ENCODE measurements around the gene CD300A.
"Not testable (repeated sequence)": the region's sequence is repeated elsewhere in the genome, so short reads cannot be mapped to it uniquely, and the experiment has no call there.

CD300A gene

DNA sequence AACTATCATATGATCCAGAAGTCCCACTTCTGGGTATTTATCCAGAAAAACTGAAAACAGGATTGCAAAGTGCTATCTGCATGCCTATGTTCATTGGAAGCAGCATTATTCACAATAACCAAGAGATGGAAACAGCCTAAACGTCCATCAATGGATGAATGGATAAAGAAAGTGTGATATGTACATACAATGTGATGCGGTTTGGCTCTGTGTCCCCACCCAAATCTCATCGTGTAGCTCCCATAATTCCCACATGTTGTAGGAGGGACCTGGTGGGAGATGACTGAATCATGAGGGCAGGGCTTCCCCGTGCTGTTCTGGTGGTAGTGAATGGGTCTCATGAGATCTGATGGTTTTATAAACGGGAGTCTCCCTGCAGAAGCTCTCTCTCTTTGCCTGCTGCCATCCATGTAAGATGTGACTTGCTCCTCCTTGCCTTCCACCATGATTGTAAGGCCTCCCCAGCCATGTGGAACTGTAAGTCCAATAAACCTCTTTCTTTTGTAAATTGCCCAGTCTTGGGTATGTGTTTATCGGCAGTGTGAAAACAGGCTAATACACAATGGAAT lies 52.1 kb downstream of the CD300A start:
- not testable (repeated sequence) for DNase-seq (ENCODE audit: low read depth in 2 of 2)

DNA sequence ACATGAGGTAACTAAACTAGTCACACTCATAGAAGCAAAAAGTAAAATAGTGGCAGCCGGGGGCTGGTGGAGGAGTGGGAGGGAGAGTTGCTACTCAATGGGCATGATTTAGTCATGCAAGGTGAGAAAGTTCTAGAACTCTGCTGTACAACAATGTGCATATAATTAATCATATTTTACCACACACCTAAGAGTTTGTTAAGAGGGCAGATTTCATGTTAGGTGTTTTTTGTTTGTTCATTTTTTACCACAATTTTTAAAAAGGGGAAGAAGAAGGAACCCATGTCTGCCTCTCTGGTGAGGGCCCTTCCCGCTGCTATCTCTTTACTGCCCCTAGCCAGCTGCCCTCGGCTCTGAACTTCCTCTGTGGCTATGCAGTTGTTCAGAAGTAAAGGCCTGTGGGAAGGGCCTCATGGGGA lies 53.6 kb downstream of the CD300A start:
- no peak for DNase-seq (ENCODE audit: low read depth in 2 of 2)

DNA sequence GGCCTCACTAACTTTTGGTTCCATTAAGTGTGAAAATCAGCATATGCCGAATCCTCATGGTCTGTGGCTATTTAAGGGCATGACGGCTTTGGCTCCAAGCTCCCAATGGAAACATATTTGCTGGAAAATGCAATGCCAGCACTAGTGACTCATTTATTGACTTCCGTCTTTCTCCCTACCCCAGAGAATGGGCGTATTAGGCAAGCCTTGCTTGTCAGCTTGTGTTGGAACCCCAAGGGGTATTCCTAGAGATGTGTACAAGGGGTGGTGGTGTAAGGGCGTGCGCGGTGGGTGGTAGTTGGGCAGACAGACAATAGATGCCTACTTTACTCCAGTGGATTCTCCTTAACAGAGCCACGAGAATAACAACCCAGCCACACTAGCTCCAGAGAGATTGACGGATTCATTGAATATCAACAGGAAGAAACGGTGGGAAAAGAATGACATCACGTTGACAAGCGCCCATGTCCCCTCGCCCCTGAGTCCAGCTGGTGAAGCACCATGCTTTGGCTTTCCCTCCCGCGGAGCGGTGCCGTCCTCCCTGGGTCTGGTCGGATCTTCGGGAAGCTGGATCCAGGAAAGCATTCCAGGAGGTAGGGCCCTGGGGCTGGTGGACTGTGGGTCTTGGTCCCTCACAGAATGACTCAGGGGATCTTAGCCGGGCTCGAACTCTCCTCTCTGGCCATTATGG lies 54.5 kb downstream of the CD300A start:
- DNase-seq (ENCODE audit: low read depth in 2 of 2), result no peak

DNA sequence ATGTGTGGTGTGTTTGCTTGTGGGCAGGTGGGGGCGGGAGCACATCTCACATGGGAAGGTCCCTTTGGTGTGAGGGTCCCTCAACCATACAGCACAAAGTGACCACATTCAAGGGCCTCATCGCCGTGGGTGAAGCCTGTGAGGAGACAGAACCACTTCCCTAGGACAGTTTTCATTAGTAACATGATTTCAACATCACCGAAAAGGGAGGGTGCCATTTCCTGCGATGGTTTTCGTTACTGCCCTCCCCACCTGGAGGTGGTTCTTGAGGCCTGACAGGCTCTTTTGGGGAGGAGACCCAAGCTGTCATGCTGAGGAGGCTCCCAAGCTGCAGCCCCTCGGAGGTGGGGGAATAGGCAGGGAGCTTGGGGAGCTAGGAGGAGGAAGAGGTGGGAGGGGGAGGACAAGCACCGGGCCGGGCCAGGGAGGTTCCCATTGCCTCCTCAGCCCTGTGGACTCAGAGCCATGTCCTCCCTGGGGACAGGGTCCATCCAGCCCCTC lies 55.3 kb downstream of the CD300A start:
- no peak for DNase-seq (ENCODE audit: low read depth in 2 of 2)

DNA sequence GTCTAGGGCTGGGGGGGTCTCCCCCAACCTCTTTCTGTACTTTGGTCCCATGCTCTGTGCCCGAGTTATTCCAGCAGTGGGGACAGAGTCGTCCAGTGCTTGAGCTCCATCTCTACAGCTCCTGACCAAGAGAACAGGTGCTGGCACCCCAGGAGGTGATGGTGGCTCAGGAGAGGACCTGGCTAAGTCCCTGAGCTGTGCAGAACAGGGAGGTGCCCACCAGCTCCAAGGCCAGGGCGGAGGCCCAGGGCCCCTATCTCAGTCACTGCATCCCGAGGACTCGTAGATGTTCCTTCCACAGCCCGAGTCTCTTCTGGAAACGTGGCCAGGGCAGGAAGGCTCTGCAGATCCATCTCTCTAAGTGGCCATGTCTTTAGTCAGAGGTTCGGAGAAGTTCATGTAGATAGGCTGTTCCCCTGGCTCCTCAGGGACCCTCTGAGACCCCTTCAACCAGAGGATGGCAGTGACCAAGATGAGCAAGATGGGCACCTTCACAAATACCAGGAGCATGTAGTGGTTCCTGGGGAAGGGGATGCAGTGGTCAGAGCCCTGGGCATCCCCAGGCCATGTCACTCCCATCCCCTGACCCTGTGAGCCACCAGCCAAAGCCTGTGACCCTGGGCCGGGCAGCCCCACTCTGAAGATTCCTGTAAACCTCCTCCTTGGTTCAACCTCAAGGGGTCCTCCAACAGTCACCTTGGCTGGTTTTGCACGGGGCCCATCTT lies 56.1 kb downstream of the CD300A start:
- no peak for DNase-seq (ENCODE audit: low read depth in 2 of 2)

DNA sequence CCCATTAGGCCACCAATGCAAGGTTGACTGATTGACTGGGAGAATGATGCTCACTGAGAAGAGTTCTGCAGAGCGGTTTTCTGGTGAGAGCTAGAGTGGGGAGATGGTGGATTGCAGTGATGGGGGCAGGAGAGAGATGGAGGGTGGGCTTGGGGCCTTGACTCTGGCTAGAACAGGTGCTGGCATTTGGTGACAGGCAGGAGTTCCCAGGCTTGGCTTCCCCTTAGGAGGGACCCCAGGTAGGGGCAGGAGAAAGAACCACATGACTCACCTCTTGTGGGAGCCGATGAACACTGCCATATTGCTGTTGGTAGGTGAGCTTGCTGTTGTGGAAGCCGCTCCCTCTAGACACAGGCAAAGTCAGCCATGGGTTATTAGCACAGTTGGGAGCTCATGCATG lies 56.9 kb downstream of the CD300A start:
- no peak for DNase-seq (ENCODE audit: low read depth in 2 of 2)

DNA sequence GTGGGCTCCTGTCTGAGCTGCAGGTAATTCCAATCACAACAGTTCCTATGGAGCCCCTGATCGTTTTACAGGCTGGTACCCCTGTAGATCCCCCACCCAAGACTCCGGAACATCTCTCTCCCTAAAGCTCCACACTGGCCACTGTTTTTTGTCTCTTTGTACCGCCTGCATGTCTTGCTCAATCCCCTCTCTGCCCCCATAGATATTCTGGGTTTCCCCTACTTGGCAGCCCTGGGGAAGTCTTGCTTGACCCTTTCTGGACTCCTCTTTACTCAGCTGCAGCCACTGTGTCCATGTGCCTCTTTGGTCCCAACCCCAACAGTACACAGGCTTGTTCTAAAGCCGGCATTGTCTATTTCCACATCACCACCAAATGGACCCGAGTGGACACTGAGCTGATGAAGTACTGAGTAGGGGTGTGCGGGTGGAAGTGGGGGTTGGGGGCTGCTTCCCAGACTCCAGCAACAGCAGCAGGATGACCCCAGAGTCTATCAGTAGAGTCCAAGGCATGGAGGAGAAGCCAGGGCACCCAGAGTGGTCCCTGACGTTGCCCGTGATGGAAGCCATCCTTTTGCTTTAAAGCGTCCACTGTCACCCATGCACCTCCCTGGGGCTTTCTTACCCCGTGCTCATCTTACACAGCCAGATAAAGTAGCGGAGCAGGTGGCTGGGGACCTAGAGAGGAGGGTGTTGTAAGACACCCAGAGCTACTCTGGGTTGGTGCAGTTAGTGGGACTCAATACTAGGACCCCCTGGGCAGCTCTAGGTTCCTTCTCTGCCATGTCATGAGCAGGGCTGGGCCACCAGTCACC lies 58.4 kb downstream of the CD300A start:
- no peak for DNase-seq (ENCODE audit: low read depth in 2 of 2)

DNA sequence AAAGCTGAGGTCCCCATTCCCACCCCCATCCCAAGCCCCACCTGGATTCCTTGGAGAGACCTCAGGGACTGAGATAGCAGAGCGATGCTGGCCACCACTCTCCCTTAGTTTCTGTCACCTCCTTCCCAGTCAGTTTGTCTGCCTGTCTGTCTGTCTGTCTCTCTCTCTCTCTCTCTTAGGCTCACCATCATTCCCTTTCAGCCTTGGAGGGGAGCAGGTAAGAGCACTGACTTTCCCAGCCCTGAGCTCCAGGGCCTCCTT lies 59.0 kb downstream of the CD300A start:
- no peak for DNase-seq (ENCODE audit: low read depth in 2 of 2)

DNA sequence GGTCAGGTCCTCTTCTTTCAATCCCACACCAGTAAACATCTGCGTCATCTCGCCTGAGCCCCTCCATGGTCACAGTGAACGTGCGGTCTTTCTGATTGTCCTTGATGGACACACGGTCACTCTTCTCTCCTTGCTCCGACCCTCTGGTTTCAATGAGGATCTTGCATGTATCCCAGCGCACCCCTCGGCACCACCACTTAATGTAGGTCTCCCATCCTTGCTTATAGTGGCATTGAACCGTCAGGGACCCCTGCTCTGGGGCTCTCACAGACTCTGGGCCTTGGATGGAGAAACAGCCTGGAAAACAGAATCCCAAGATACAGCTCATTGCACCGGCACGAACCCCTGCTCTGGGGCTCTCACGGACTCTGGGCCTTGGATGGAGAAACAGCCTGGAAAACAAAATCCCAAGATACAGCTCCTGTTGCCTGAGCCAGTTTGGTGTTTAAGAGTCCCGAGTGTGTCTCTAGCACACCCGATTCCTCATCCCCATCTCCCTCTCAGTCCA lies 59.4 kb downstream of the CD300A start:
- no peak for DNase-seq (ENCODE audit: low read depth in 2 of 2)

DNA sequence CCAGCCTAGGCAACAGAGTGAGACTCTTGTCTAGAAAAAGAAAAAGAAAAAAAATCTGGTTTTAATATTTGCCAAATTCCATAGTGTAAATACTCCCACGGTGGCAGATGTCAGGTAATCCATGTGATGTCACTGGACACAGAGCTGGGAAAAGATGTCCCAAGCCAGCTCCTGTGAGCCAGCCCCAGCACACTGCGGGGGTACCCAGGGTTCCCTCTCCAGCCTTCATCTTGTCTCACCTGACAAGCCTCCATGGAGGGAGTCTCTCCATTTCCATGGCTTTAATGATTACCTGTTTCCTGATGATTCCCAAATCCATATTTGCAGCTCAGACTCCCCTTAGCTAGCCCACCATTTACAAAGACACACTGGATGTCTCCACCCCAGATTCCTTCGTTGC lies 60.2 kb downstream of the CD300A start:
- DNase-seq (ENCODE audit: low read depth in 2 of 2), result no peak

DNA sequence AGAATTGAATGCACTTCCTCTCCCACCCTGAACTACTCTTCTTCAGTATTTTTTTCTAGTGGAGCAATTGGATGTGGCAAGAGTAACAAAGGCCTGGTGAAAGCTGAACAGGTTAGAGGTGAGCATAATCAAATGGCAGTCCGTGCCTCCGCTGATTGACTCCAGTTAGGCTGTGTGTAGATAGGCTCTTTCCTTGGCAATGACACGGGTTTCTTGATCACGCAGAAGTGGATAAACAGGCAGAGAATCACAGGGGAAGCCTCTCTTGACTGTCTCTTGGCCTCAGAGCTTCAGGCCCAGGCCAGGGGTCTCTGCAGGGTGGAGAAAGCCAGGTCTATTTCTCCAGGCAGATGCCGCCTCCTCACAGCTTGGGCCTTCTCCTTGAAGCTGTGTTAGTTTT lies 60.6 kb downstream of the CD300A start:
- no peak for DNase-seq (ENCODE audit: low read depth in 2 of 2)

DNA sequence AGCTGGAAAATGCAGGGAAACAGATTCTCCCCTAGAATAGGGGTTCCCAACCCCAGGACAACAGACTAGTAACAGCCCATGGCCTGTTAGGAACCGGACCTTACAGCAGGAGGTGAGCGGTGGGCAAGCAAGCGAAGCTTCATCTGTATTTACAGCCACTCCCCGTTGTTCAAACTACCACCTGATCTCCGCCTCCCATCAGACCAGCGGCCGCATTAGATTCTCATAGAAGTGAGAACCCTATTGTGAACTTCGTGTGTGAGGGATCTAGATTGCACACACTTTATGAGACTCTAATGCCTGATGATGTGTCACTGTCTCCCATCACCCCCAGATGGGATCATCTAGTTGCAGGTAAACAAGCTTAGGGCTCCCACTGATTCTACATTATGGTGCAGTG lies 61.3 kb downstream of the CD300A start:
- DNase-seq (ENCODE audit: low read depth in 2 of 2), result no peak

DNA sequence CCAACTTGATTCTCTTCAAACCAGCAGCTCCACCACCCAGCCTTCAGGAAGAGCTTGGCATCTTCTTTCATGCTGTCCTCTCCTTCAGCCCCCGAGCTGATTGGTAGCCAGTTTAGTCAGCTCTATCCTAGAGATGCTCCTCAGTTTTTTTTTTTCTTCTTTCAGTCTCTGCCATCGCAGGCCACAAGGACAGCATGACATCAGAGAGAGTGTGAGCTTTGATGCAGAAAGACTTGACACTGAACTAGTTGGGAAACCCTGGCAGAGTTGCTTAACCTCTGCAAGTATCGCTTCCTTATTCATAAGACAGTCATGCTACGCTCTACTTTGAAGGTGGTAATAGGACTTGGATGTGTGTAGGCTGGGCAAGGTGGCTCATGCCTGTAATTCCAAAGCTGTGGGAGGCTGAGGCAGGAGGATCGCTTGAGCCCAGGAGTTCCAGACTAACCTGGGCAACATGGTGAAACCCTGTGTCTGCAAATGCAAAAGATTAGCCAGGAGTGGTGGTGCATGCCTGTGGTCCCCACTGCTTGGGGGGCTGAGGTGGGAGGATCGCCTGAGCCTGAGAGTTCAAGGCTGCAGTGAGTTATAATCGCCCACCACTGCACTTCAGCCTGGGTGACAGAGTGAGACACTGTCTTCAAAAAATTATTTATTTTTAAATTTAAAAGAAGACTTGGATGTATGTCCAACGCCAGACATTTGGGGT lies 62.2 kb downstream of the CD300A start:
- no peak for DNase-seq (ENCODE audit: low read depth in 2 of 2)

DNA sequence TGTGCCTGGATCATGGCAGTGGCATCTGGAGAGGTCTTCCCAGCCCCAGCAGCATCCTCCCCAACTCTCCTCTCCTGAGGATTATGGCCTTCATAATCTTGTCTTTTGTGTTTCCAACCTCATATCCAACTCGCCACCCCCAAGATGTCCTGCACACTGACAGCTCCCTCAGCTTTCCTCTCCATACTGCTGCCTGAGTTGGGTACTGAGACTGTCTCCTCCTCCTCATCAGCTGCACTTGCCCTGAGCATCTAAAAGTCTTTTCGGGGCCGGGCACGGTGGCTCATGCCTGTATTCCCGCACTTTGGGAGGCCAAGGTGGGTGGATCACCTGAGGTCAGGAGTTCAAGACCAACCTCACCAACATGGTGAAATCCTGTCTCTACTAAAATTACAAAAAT lies 62.8 kb downstream of the CD300A start:
- DNase-seq (ENCODE audit: low read depth in 2 of 2), result no peak

DNA sequence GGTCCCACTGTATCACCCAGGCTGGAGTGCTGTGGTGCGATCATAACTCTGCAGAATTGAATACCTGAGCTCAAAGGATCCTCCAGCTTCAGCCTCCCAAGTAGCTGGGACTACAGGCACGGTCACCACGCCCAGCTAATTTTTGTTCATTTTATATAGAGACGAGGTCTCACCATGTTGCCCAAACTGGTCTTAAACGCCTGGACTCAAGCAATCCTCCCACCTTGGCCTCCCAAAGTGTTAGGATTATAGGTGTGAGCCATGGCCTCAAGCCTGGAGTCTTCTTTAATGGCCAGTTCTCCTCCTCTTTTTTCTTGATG lies 64.4 kb downstream of the CD300A start:
- DNase-seq (ENCODE audit: low read depth in 2 of 2), result no peak

DNA sequence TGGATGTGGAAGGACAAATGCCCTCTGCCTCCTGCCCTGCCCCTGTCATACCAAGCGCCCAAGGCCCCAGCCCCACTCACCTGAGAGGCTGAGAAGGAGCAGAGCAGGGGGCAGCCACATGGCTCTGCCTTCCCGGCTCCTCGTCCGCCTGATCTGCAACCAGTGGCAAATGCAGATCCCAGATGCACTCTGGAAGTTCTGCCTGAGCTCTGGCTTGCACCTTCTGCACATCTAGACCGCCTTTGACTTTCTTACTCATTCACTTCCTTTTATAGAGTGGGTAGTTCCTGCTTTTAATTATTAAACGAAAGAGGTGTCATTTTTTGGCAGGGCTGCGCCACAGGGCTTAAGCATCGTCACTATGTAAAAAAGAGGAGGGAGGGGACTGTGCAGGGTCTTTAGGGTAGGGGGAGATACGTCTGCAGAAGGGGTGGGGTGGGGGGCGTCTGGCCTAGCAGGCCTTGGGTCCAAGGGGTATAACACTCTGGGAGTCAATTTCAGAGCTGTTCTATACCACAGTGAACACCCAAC lies 64.9 kb downstream of the CD300A start, which contains the start of gene CD300LB:
CD300LB (minus strand) TSS at position 245 of the 531 bp plus-strand sequence; CDS start at position 120, 125 bp downstream.
- DNase-seq (ENCODE audit: low read depth in 2 of 2), result no peak

DNA sequence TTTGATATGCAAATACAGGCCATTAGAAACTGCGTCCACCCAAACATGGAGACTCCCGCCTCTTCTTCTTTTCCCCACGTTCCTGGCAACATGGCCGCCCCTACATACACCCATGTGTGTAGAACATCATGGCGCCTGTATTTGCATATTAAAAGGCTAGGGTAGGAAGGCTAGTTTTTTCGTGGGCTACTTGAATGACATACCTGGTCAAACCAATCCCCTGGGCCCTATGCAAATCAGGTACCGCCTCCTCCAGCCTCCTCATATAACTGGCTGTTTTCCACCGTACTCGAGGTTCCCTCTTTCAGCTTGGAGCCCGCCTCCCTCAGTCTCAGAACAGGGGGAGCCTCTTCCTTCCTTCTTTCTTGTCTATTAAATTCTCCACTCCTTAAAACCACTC lies 65.7 kb downstream of the CD300A start:
- DNase-seq (ENCODE audit: low read depth in 2 of 2), result no peak

Measured in stimulated activated CD8-positive, alpha-beta memory T cell treated with anti-CD3 and anti-CD28 coated beads, Interleukin-15, amount 100 ng/mL, for 4 hours (primary cell).